HEK293 (cell line): ENCODE data around the gene CP.

Experiments
- CTCF ChIA-PET: fragments of 350-600 bp; formaldehyde crosslinking; extraction: SDS; loops from one replicate; lab custom pipeline; 2021; ENCODE audit warnings: antibody characterized with exemption; lab: Yijun Ruan, JAX
- POLR2A ChIA-PET: fragments of 300-600 bp; formaldehyde crosslinking; extraction: SDS; loops from one replicate; lab custom pipeline; 2020; ENCODE audit warnings: antibody characterized with exemption, inconsistent platforms; lab: Yijun Ruan, JAX
- H3K27ac ChIP-seq: fragments of 200-500 bp; sonication (Bioruptor generic); 2 replicates; pipeline ENCODE4 v1.5.1; 2014; ENCODE audit warnings: low read depth, low read length, control low read depth, inconsistent platforms; ENCODE audit errors: extremely low read depth
- H3K36me3 ChIP-seq, 2 experiments: fragments of 200-500 bp in 1 of 2; sonication (Bioruptor generic) in 1 of 2; 1 replicate in 1 of 2; 2 replicates in 1 of 2; pipeline ENCODE4 v1.5.1; 2014 to 2017; ENCODE audit warnings: inconsistent platforms in 2 of 2, low read length in 2 of 2; ENCODE audit not compliant: control insufficient read depth in 2 of 2, insufficient read depth in 1 of 2
- H3K4me1 ChIP-seq: fragments of 200-500 bp; sonication (Bioruptor generic); 2 replicates; pipeline ENCODE4 v1.5.1; 2014; ENCODE audit warnings: mild to moderate bottlenecking, low read length, inconsistent platforms; ENCODE audit not compliant: control insufficient read depth, insufficient read depth
- H3K4me3 ChIP-seq: 2 replicates; pipeline ENCODE4 v1.5.1; 2011; ENCODE audit warnings: low read depth, mild to moderate bottlenecking, control low read depth, low read length, moderate library complexity
- H3K9me3 ChIP-seq: fragments of 200-500 bp; sonication (Bioruptor generic); 2 replicates; pipeline ENCODE4 v1.5.1; 2014; ENCODE audit warnings: low read depth, low read length, inconsistent platforms; ENCODE audit not compliant: control insufficient read depth, insufficient read depth
- BCL11A ChIP-seq: fragments of 450-650 bp; formaldehyde crosslinking; IDR thresholded peaks from 2 replicates; pipeline ENCODE4 v1.5.1; 2016; ENCODE audit warnings: low read depth, missing biosample characterization, missing genetic modification characterization
- EGR2 ChIP-seq: fragments of 450-650 bp; formaldehyde crosslinking; IDR thresholded peaks from 2 replicates; pipeline ENCODE4 v1.5.1; 2016; ENCODE audit warnings: low read depth, missing biosample characterization, missing genetic modification characterization
- ELK4 ChIP-seq: IDR thresholded peaks from 2 replicates; pipeline ENCODE4 v1.6.1; 2011; ENCODE audit warnings: mild to moderate bottlenecking, low read depth, low read length, borderline replicate concordance
- HOXC10 ChIP-seq: sonication (generic); formaldehyde crosslinking; IDR thresholded peaks from 2 replicates; pipeline ENCODE4 v1.8.1; 2023; ENCODE audit warnings: mild to moderate bottlenecking, missing genetic modification reagents
- PRDM10 ChIP-seq: fragments of 450-650 bp; formaldehyde crosslinking; IDR thresholded peaks from 2 replicates; pipeline ENCODE4 v1.5.1; 2016; ENCODE audit warnings: missing biosample characterization, missing genetic modification characterization
- REST ChIP-seq: fragments of 450-650 bp; formaldehyde crosslinking; IDR thresholded peaks from 2 replicates; pipeline ENCODE4 v1.5.1; 2016; ENCODE audit warnings: missing biosample characterization, missing genetic modification characterization
- SALL2 ChIP-seq: fragments of 450-650 bp; formaldehyde crosslinking; IDR thresholded peaks from 2 replicates; pipeline ENCODE4 v1.5.0; 2017; ENCODE audit warnings: missing biosample characterization, mild to moderate bottlenecking, missing genetic modification characterization, borderline replicate concordance
- YY1 ChIP-seq: fragments of 450-650 bp; formaldehyde crosslinking; IDR thresholded peaks from 2 replicates; pipeline ENCODE4 v1.5.1; 2018; ENCODE audit warnings: missing biosample characterization, missing genetic modification characterization
- ZBTB21 ChIP-seq: fragments of 450-650 bp; formaldehyde crosslinking; IDR thresholded peaks from 2 replicates; pipeline ENCODE4 v1.5.1; 2017; ENCODE audit warnings: missing biosample characterization, missing genetic modification characterization
- ZBTB49 ChIP-seq: fragments of 450-650 bp; formaldehyde crosslinking; IDR thresholded peaks from 2 replicates; pipeline ENCODE4 v1.5.1; 2016; ENCODE audit warnings: missing biosample characterization, missing genetic modification characterization, low read depth
- ZEB2 ChIP-seq: fragments of 450-650 bp; formaldehyde crosslinking; IDR thresholded peaks from 2 replicates; pipeline ENCODE4 v1.5.1; 2016; ENCODE audit warnings: missing biosample characterization, missing genetic modification characterization
- ZIC2 ChIP-seq: fragments of 450-650 bp; formaldehyde crosslinking; IDR thresholded peaks from 2 replicates; pipeline ENCODE4 v1.5.1; 2016; ENCODE audit warnings: missing biosample characterization, missing genetic modification characterization
- ZNF112 ChIP-seq: fragments of 450-650 bp; formaldehyde crosslinking; IDR thresholded peaks from 2 replicates; pipeline ENCODE4 v1.5.0; 2017; ENCODE audit warnings: missing biosample characterization, missing genetic modification characterization
- ZNF202 ChIP-seq: fragments of 450-650 bp; formaldehyde crosslinking; IDR thresholded peaks from 2 replicates; pipeline ENCODE4 v1.5.1; 2016; ENCODE audit warnings: missing biosample characterization, missing genetic modification characterization, borderline replicate concordance
- ZNF335 ChIP-seq: fragments of 450-650 bp; formaldehyde crosslinking; conservative IDR thresholded peaks from 2 replicates; pipeline ENCODE4 v1.5.1; 2016; ENCODE audit warnings: missing biosample characterization, missing genetic modification characterization
- ZNF391 ChIP-seq: fragments of 450-650 bp; formaldehyde crosslinking; IDR thresholded peaks from 2 replicates; pipeline ENCODE4 v1.5.1; 2016; ENCODE audit warnings: low read depth, missing biosample characterization, missing genetic modification characterization, borderline replicate concordance
- ZNF48 ChIP-seq: fragments of 450-650 bp; formaldehyde crosslinking; IDR thresholded peaks from 2 replicates; pipeline ENCODE4 v1.5.1; 2016; ENCODE audit warnings: missing biosample characterization, missing genetic modification characterization
- ZNF544 ChIP-seq: fragments of 450-650 bp; formaldehyde crosslinking; IDR thresholded peaks from 2 replicates; pipeline ENCODE4 v1.5.0; 2017; ENCODE audit warnings: missing biosample characterization, missing genetic modification characterization
- ZNF621 ChIP-seq: fragments of 450-650 bp; formaldehyde crosslinking; IDR thresholded peaks from 2 replicates; pipeline ENCODE4 v1.5.1; 2017; ENCODE audit warnings: missing biosample characterization, missing genetic modification characterization
- ZNF639 ChIP-seq: fragments of 450-650 bp; formaldehyde crosslinking; IDR thresholded peaks from 2 replicates; pipeline ENCODE4 v1.5.1; 2016; ENCODE audit warnings: missing biosample characterization, missing genetic modification characterization
- ZNF658 ChIP-seq: fragments of 450-650 bp; formaldehyde crosslinking; IDR thresholded peaks from 2 replicates; pipeline ENCODE4; 2016; ENCODE audit warnings: missing biosample characterization, missing genetic modification characterization
- ZNF747 ChIP-seq: fragments of 450-650 bp; formaldehyde crosslinking; IDR thresholded peaks from 2 replicates; pipeline ENCODE4 v1.5.1; 2016; ENCODE audit warnings: missing biosample characterization, missing genetic modification characterization
- ZSCAN30 ChIP-seq: fragments of 450-650 bp; IDR thresholded peaks from 2 replicates; pipeline ENCODE4 v1.5.1; 2018; ENCODE audit warnings: missing biosample characterization, mild to moderate bottlenecking, missing genetic modification characterization, moderate library complexity
- ZXDB ChIP-seq: fragments of 450-650 bp; formaldehyde crosslinking; IDR thresholded peaks from 2 replicates; pipeline ENCODE4 v1.5.1; 2016; ENCODE audit warnings: missing biosample characterization, missing genetic modification characterization

Gene CP

DNA sequence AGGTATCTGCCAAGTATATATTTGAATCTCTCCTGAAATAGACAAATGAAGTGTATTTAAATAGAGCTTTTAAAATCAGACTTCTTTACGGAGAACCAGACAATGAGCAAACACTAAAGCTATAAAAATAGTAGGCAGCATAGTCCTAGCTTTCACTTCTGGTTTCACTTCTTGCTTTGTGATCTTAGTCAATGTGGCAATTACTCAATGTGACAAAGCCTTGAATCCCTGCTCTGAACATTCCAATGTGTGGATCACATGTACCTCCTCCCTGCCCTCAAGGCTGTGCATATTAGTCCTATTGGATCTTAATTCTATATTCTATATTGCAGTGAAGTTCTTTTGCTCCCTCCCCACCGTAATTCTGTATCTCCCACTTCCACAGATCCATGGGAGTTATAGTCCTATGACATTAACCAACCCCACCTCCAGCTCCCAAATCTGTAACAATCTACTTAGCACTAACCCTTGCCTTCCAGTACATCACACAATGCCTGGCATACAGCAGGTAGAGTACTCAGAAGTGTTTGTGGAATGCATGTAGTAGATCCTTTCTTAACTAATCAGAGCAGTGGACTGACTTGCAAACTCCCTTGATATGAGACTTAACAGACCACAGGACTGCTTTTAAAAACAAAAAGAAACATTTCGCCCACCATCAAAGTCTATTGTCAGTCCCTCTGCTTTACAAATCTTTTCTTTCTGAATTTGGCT is 24.3 kb upstream of the CP start:
- ChIA-PET CTCF (no interaction called here), POLR2A (no interaction called here)
- TF ChIP-seq ZNF544 (tag by site-specific recombination), result no peak
- TF ChIP-seq YY1, result no peak
- no peak for TF ChIP-seq ZSCAN30
- TF ChIP-seq ZNF621 (tag by site-specific recombination), result no peak
- no peak for TF ChIP-seq ZEB2 (tag by site-specific recombination)
- TF ChIP-seq ELK4, result no peak
- no peak for TF ChIP-seq ZNF639
- no peak for TF ChIP-seq ZNF658 (tag by site-specific recombination)
- no peak for TF ChIP-seq HOXC10 (CRISPR knock-in tag)
- no peak for TF ChIP-seq ZNF112 (tag by site-specific recombination)
- TF ChIP-seq ZBTB21 (tag by site-specific recombination), result no peak
- Histone ChIP-seq H3K4me3 (no peak overlapping the region), H3K27ac (no peak overlapping the region), H3K36me3 (no peaks in the 10 kb centered on the region), H3K4me1 (no peaks in the 10 kb centered on the region), H3K9me3 (no peaks in the 10 kb centered on the region)

DNA sequence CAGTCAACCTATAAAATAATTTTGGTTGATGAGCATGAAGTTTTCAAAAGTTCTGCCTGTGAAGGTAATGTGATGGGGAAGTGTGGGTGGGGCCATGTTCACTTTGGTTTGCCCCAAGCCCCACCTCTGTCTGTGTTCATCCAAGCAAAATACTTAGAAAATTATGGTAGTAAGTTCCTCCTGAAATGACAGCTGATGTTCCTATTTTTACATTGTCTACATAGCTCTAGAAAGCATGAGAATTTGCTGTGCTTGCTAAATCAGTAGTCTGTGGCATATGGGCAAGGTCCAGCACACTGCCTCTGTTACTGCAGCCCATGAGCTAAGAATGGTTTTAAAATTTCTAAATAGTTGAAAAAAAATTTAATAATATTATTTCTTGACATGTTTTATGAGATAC is 21.9 kb upstream of the CP start:
- Histone ChIP-seq H3K36me3 (no peaks in the 10 kb centered on the region), H3K4me3 (no peak overlapping the region), H3K4me1 (no peaks in the 10 kb centered on the region), H3K9me3 (no peaks in the 10 kb centered on the region), H3K27ac (no peak overlapping the region)
- ChIA-PET CTCF (interaction anchor here (1.2 kb wide), 1 partner anchor 123 kb away, joined by 3 read pairs; no protein-coding TSS in a partner anchor), POLR2A (no interaction called here)
- TF ChIP-seq BCL11A (tag by site-specific recombination) (no peak), ZNF391 (tag by site-specific recombination) (no peak), PRDM10 (tag by site-specific recombination) (no peak), HOXC10 (CRISPR knock-in tag) (no peak), EGR2 (tag by site-specific recombination) (no peak), ZBTB49 (tag by site-specific recombination) (no peak), REST (tag by site-specific recombination) (no peak), ZIC2 (tag by site-specific recombination) (no peak), ZXDB (no peak), ZNF202 (no peak), ZNF747 (tag by site-specific recombination) (no peak), ZNF48 (tag by site-specific recombination) (no peak), ZNF335 (tag by site-specific recombination) (no peak), SALL2 (no peak)
